K562 (cell line): ENCODE measurements around the gene ANKZF1. TPM values are rescaled to one million over a fixed set of nuclear protein-coding genes. Genes with fewer than 3 reads are reported as not detected.
A peak's percentile ranks its signal among the peaks of the same experiment; 100 is the strongest.

Source experiments
- EP300 ChIP-seq: IDR thresholded peaks from 2 replicates; pipeline ENCODE4 v1.6.1; 2012; ENCODE audit warnings: low read length, improper control_type of control experiment
- FOS ChIP-seq: IDR thresholded peaks from 3 replicates; pipeline ENCODE4 v1.6.1; 2011; ENCODE audit not compliant: insufficient read length; ENCODE audit errors: extremely low read depth
- HNRNPLL ChIP-seq: fragments of 200-400 bp; formaldehyde crosslinking; IDR thresholded peaks from 2 replicates; pipeline ENCODE4 v1.6.1; 2017; ENCODE audit warnings: low read length, low read depth, mild to moderate bottlenecking; ENCODE audit not compliant: poor library complexity, severe bottlenecking
- ILF3 ChIP-seq: fragments of 450-650 bp; IDR thresholded peaks from 2 replicates; pipeline ENCODE4 v1.6.1; 2018; ENCODE audit warnings: antibody characterized with exemption, mild to moderate bottlenecking, moderate library complexity, borderline replicate concordance
- KLF10 ChIP-seq: fragments of 250-450 bp; sonication (Bioruptor Pico); IDR thresholded peaks from 2 replicates; pipeline ENCODE4 v1.6.1; 2021; ENCODE audit warnings: matching md5 sums
- MAX ChIP-seq: sonication (generic); formaldehyde crosslinking; IDR thresholded peaks from 2 replicates; pipeline ENCODE4 v1.9.0; 2022; ENCODE audit warnings: mild to moderate bottlenecking, missing genetic modification reagents
- MCM2 ChIP-seq: fragments of 450-650 bp; IDR thresholded peaks from 2 replicates; pipeline ENCODE4 v1.6.1; 2017; ENCODE audit warnings: low read depth, mild to moderate bottlenecking
- NR2F6 ChIP-seq: fragments of 450-650 bp; formaldehyde crosslinking; IDR thresholded peaks from 2 replicates; pipeline ENCODE4 v1.4.0; 2020; ENCODE audit warnings: mild to moderate bottlenecking
- SMARCA5 ChIP-seq: fragments of 450-650 bp; IDR thresholded peaks from 2 replicates; pipeline ENCODE4 v1.6.1; 2016
- SMC3 ChIP-seq: conservative IDR thresholded peaks from 2 replicates; pipeline ENCODE4 v1.6.1; 2011; ENCODE audit warnings: low read depth, low read length, improper control_type of control experiment; ENCODE audit not compliant: insufficient read depth
- TCF3 ChIP-seq: sonication (generic); formaldehyde crosslinking; IDR thresholded peaks from 2 replicates; pipeline ENCODE4 v1.4.0; 2020; ENCODE audit warnings: mild to moderate bottlenecking, missing genetic modification reagents
- ZNF165 ChIP-seq: fragments of 250-450 bp; sonication (Bioruptor Pico); IDR thresholded peaks from 2 replicates; pipeline ENCODE4 v1.4.0; 2020; ENCODE audit warnings: borderline replicate concordance
- ZNF174 ChIP-seq: fragments of 250-450 bp; sonication (Bioruptor Pico); IDR thresholded peaks from 2 replicates; pipeline ENCODE4 v1.4.0; 2020; ENCODE audit warnings: mild to moderate bottlenecking
- ZNF217 ChIP-seq: sonication (generic); formaldehyde crosslinking; IDR thresholded peaks from 2 replicates; pipeline ENCODE4 v1.8.0; 2022; ENCODE audit warnings: mild to moderate bottlenecking, missing genetic modification reagents
- ZNF232 ChIP-seq: sonication (generic); formaldehyde crosslinking; IDR thresholded peaks from 2 replicates; pipeline ENCODE4 v1.8.0; 2022; ENCODE audit warnings: mild to moderate bottlenecking, missing genetic modification reagents
- ZNF785 ChIP-seq: fragments of 250-450 bp; sonication (Bioruptor Pico); IDR thresholded peaks from 2 replicates; pipeline ENCODE4 v1.4.0; 2020; ENCODE audit warnings: mild to moderate bottlenecking
- polyA plus RNA-seq, 8 experiments: library from polyadenylated mRNA; depleted of rRNA in 4 of 8; stranded (reverse) in 5 of 8; unstranded in 3 of 8; fragments of >200 nt; fragmentation: Nextera tagmentation in 2 of 8; fragmentation: Illumina TruSeq in 1 of 8; extraction: Ambion mirVana in 2 of 8; extraction: Trizol in 1 of 8; gene quantifications; 2 replicates each; pipeline versions ENCODE4 v1.2.1 to v1.2.3, GENCODE V29; 2011 to 2014; ENCODE audit warnings: inconsistent platforms in 1 of 8, missing spikeins in 1 of 8
- total RNA-seq, 7 experiments: library from RNA; depleted of rRNA in 6 of 7; stranded (reverse); fragments of >200 nt in 6 of 7; fragmentation: Illumina TruSeq in 2 of 7; extraction: Trizol in 2 of 7; gene quantifications; 2 replicates each; pipeline versions ENCODE4 v1.2.1 to v1.2.3, GENCODE V29; 2011 to 2021; ENCODE audit warnings: low replicate concordance in 1 of 7
- TF ChIP-seq, protein P1 (sequence below): fragments of 250-450 bp; sonication (Bioruptor Pico); IDR thresholded peaks from 2 replicates; pipeline ENCODE4 v1.9.0; 2021; ENCODE audit warnings: mild to moderate bottlenecking
- TF ChIP-seq, protein P2 (sequence below): fragments of 250-450 bp; sonication (Bioruptor Pico); IDR thresholded peaks from 2 replicates; pipeline ENCODE4 v1.5.0; 2020; ENCODE audit warnings: mild to moderate bottlenecking
- TF ChIP-seq, protein P3 (sequence below): IDR thresholded peaks from 2 replicates; pipeline ENCODE4 v1.6.1; 2011; ENCODE audit warnings: borderline replicate concordance, low read depth, mild to moderate bottlenecking, moderate library complexity, low read length; ENCODE audit not compliant: insufficient read depth, poor library complexity, severe bottlenecking
- TF ChIP-seq, protein P4 (sequence below), 2 experiments: fragments of 450-650 bp; IDR thresholded peaks; 2 replicates each; pipeline ENCODE4 v1.6.1; 2016
- TF ChIP-seq, protein P5 (sequence below): fragments of 250-450 bp; sonication (Bioruptor Pico); IDR thresholded peaks from 2 replicates; pipeline ENCODE4 v1.5.0; 2021; ENCODE audit warnings: mild to moderate bottlenecking, borderline replicate concordance

The ANKZF1 gene
- total and polyA plus RNA-seq, 9 of the 15 experiments (the other 6 are each of a cell fraction or from before 2014, with no cell fraction given), result 3.1 to 60.6 (median 31.0) TPM

GRCh38 chr2:219279151-219279915, 49.7 kb downstream of the ANKZF1 start, which contains the start of gene DNAJB2 (continued):
- TF ChIP-seq ILF3 (0 out of 2 replicates have a peak, but pooled peaks have one; percentile 54), HNRNPLL (peak; percentile 92), ZNF785 (CRISPR knock-in tag) (no peak), ZNF232 (CRISPR knock-in tag) (no peak), KLF10 (CRISPR knock-in tag) (no peak), SMC3 (peak; percentile 30), TCF3 (CRISPR knock-in tag) (peak; percentile 98), MAX (CRISPR knock-in tag) (peak; percentile 90), SMARCA5 (no peak), NR2F6 (CRISPR knock-in tag) (no peak), ZNF217 (CRISPR knock-in tag) (no peak), ZNF174 (no peak), FOS (no peak), MCM2 (no peak), EP300 (peak; percentile 95), ZNF165 (CRISPR knock-in tag) (no peak)
- TF ChIP-seq, protein P1, sequence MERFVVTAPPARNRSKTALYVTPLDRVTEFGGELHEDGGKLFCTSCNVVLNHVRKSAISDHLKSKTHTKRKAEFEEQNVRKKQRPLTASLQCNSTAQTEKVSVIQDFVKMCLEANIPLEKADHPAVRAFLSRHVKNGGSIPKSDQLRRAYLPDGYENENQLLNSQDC, result no peak
- TF ChIP-seq, protein P2, sequence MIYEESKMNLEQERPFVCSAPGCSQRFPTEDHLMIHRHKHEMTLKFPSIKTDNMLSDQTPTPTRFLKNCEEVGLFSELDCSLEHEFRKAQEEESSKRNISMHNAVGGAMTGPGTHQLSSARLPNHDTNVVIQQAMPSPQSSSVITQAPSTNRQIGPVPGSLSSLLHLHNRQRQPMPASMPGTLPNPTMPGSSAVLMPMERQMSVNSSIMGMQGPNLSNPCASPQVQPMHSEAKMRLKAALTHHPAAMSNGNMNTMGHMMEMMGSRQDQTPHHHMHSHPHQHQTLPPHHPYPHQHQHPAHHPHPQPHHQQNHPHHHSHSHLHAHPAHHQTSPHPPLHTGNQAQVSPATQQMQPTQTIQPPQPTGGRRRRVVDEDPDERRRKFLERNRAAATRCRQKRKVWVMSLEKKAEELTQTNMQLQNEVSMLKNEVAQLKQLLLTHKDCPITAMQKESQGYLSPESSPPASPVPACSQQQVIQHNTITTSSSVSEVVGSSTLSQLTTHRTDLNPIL (CRISPR knock-in tag), result no peak
- TF ChIP-seq, protein P3, sequence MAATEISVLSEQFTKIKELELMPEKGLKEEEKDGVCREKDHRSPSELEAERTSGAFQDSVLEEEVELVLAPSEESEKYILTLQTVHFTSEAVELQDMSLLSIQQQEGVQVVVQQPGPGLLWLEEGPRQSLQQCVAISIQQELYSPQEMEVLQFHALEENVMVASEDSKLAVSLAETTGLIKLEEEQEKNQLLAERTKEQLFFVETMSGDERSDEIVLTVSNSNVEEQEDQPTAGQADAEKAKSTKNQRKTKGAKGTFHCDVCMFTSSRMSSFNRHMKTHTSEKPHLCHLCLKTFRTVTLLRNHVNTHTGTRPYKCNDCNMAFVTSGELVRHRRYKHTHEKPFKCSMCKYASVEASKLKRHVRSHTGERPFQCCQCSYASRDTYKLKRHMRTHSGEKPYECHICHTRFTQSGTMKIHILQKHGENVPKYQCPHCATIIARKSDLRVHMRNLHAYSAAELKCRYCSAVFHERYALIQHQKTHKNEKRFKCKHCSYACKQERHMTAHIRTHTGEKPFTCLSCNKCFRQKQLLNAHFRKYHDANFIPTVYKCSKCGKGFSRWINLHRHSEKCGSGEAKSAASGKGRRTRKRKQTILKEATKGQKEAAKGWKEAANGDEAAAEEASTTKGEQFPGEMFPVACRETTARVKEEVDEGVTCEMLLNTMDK, result no peak
- TF ChIP-seq, protein P4, sequence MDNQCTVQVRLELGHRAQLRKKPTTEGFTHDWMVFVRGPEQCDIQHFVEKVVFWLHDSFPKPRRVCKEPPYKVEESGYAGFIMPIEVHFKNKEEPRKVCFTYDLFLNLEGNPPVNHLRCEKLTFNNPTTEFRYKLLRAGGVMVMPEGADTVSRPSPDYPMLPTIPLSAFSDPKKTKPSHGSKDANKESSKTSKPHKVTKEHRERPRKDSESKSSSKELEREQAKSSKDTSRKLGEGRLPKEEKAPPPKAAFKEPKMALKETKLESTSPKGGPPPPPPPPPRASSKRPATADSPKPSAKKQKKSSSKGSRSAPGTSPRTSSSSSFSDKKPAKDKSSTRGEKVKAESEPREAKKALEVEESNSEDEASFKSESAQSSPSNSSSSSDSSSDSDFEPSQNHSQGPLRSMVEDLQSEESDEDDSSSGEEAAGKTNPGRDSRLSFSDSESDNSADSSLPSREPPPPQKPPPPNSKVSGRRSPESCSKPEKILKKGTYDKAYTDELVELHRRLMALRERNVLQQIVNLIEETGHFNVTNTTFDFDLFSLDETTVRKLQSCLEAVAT (IDR thresholded peaks at IDR 0.05), result no peak
- TF ChIP-seq, protein P5, sequence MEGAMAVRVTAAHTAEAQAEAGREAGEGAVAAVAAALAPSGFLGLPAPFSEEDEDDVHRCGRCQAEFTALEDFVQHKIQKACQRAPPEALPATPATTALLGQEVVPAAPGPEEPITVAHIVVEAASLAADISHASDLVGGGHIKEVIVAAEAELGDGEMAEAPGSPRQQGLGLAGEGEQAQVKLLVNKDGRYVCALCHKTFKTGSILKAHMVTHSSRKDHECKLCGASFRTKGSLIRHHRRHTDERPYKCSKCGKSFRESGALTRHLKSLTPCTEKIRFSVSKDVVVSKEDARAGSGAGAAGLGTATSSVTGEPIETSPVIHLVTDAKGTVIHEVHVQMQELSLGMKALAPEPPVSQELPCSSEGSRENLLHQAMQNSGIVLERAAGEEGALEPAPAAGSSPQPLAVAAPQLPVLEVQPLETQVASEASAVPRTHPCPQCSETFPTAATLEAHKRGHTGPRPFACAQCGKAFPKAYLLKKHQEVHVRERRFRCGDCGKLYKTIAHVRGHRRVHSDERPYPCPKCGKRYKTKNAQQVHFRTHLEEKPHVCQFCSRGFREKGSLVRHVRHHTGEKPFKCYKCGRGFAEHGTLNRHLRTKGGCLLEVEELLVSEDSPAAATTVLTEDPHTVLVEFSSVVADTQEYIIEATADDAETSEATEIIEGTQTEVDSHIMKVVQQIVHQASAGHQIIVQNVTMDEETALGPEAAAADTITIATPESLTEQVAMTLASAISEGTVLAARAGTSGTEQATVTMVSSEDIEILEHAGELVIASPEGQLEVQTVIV, result peak; percentile 78; the same call in 1 of the 2 replicates
